Measurements from ENCODE around the gene ABL1. TPM values are rescaled to one million over a fixed set of nuclear protein-coding genes. Genes with fewer than 3 reads are reported as not detected.

The ABL1 gene
- total RNA-seq, 4 donors from 2014 or later, result 90.9 to 151 (median 133) TPM

DNA sequence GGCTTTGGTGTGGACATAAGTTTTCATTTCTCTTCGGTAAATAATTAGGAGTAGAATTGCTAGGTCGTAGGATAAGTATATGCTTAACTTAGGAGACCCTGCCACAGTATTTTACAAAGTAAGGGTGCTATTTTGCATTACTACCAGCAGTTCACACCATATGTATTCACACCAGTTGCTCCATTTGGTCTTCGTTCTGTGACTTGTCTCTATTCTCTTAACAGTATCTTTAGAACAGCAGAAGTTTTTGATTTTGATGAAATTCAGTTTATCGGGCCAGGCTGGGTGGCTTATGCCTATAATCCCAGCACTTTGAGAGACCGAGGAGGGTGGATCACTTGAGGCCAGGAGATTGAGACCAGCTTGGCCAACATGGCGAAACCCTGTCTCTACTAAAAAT, 17.1 kb upstream of the ABL1 start:
- Histone ChIP-seq H3K27ac (replicated peaks in 1 of 4) (no peak overlapping the region), H3K4me3 (no peak overlapping the region), H3K27me3 (no peaks in the 10 kb centered on the region), H3K36me3 (no peaks in the 10 kb centered on the region), H3K9me3 (no peaks in the 10 kb centered on the region), H3K4me1 (peaks cover 0 to 30% (median 24%) of the 10 kb centered on the region in 4 donors)
- intact Hi-C loops (cut with DNase I), result no loop called here
- TF ChIP-seq POLR2A (IDR thresholded peaks at IDR 0.05; ENCODE audit: low read depth) (no peak), EP300 (IDR thresholded peaks at IDR 0.05) (no peak), POLR2AphosphoS5 (IDR thresholded peaks at IDR 0.05) (no peak)
- TF ChIP-seq, protein P1, sequence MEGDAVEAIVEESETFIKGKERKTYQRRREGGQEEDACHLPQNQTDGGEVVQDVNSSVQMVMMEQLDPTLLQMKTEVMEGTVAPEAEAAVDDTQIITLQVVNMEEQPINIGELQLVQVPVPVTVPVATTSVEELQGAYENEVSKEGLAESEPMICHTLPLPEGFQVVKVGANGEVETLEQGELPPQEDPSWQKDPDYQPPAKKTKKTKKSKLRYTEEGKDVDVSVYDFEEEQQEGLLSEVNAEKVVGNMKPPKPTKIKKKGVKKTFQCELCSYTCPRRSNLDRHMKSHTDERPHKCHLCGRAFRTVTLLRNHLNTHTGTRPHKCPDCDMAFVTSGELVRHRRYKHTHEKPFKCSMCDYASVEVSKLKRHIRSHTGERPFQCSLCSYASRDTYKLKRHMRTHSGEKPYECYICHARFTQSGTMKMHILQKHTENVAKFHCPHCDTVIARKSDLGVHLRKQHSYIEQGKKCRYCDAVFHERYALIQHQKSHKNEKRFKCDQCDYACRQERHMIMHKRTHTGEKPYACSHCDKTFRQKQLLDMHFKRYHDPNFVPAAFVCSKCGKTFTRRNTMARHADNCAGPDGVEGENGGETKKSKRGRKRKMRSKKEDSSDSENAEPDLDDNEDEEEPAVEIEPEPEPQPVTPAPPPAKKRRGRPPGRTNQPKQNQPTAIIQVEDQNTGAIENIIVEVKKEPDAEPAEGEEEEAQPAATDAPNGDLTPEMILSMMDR (IDR thresholded peaks at IDR 0.05), result no peak
- DNase-seq (ENCODE audit: extremely low spot score), result no peak
- 98% methylated on average over 6 of the region's 6 CpGs for WGBS

DNA sequence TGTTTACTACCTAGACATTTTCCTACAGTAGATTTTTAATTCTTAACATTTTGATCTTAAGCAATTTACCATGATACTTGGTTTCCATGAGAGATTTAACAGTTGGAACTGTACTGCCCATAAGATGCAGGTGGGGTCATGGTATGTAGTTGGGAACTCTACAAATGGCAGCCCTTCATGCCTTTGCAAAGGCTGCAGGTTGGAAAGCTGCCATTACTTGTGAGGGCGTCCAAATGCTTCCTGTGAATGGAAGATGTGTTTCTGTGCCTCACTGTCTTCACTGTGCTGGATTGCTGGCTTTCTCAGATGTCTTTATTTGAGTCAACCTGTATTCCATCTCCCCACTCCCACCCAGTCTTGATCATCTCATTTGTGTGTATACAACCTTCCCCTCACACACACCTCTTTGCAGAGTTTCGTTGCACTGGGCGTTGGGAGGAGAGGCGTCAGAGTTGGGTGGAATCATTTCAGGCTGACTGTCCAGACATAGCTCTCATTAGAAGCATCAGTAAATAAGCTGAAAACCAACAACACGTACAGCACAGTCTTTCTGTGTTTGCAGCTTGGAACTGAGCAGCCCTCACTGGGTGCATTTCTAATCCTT, 14.8 kb upstream of the ABL1 start:
- Histone ChIP-seq H3K9me3 (no peaks in the 10 kb centered on the region), H3K27ac (replicated peaks in 1 of 4) (no peak overlapping the region), H3K36me3 (no peaks in the 10 kb centered on the region), H3K4me3 (no peak overlapping the region), H3K27me3 (no peaks in the 10 kb centered on the region), H3K4me1 (peaks cover 19 to 48% (median 42%) of the 10 kb centered on the region in 4 donors)
- WGBS, result 51% methylated on average over 5 of the region's 5 CpGs
- intact Hi-C loops (cut with DNase I), result no loop called here
- no peak for TF ChIP-seq POLR2A (IDR thresholded peaks at IDR 0.05; ENCODE audit: low read depth)
- no peak for TF ChIP-seq POLR2AphosphoS5 (IDR thresholded peaks at IDR 0.05)
- TF ChIP-seq, protein P1 (IDR thresholded peaks at IDR 0.05), result no peak
- TF ChIP-seq EP300 (IDR thresholded peaks at IDR 0.05), result no peak
- no peak for DNase-seq (ENCODE audit: extremely low spot score)

DNA sequence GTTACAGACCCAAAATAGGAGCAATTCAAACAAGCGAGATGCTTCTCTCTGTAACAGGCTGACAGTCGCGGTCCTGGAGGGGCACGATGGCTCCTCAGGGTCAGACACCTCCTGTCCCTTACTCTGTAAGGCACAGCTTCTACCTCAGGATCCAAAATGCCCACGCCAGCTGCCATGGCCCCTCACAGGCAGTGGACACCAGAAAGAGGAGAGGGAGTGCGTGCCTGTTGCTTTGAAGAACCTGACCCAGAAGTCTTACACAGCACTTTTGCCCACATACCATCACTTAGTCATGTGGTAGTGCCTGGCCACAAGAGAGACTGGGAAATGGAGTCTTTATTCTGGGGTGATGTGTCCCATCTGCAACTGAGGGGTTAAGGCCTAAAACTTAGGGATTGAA, 11.6 kb upstream of the ABL1 start:
- Histone ChIP-seq H3K4me1 (peaks cover 29 to 56% (median 43%) of the 10 kb centered on the region in 4 donors), H3K36me3 (no peaks in the 10 kb centered on the region), H3K27me3 (no peaks in the 10 kb centered on the region), H3K9me3 (no peaks in the 10 kb centered on the region), H3K27ac (replicated peaks in 1 of 4) (peak overlapping the region in 2 of 4 donors; percentile 68 to 73), H3K4me3 (no peak overlapping the region)
- no peak for DNase-seq (ENCODE audit: extremely low spot score)
- WGBS, result 92% methylated on average over 6 of the region's 6 CpGs
- intact Hi-C loops (cut with DNase I), result no loop called here
- TF ChIP-seq, protein P1 (IDR thresholded peaks at IDR 0.05), result no peak
- TF ChIP-seq POLR2A (IDR thresholded peaks at IDR 0.05; ENCODE audit: low read depth), result no peak
- TF ChIP-seq POLR2AphosphoS5 (IDR thresholded peaks at IDR 0.05), result no peak
- TF ChIP-seq EP300 (IDR thresholded peaks at IDR 0.05), result no peak

DNA sequence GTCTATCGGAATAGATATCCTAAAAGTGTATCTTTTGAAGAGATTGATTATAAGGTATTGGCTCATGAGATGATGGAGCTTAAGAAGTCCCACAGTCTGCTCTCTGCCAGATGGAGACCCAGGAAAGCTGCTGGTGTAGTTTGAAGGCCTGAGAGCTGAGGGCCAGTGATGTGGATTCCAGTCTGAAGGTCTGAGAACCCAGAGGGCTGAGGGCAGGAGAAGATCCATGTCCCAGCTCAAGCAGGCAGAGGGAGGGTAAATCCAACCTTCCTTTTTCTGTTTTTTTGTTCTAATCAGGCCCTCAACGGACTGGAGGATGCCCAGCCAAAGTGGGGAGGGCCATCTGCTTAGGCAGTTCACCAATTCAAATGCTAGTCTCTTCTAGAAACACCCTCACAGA, 11.0 kb upstream of the ABL1 start:
- Histone ChIP-seq H3K36me3 (no peaks in the 10 kb centered on the region), H3K4me3 (no peak overlapping the region), H3K9me3 (no peaks in the 10 kb centered on the region), H3K4me1 (peaks cover 29 to 56% (median 43%) of the 10 kb centered on the region in 4 donors), H3K27ac (replicated peaks in 1 of 4) (peak overlapping the region; percentile 68 to 76 (median 72)), H3K27me3 (no peaks in the 10 kb centered on the region)
- no peak for DNase-seq (ENCODE audit: extremely low spot score)
- WGBS, result 44% methylated on average over 2 of the region's 2 CpGs
- intact Hi-C loops (cut with DNase I), result no loop called here
- TF ChIP-seq, protein P1 (IDR thresholded peaks at IDR 0.05), result no peak
- TF ChIP-seq POLR2AphosphoS5 (IDR thresholded peaks at IDR 0.05), result no peak
- TF ChIP-seq POLR2A (IDR thresholded peaks at IDR 0.05; ENCODE audit: low read depth), result no peak
- no peak for TF ChIP-seq EP300 (IDR thresholded peaks at IDR 0.05)
